Transverse colon (tissue), 3 donors: Measurements from ENCODE around the gene KANK4.

Experiments
- CTCF ChIP-seq, 5 experiments: fragments of 200-600 bp in 3 of 5; fragments of 450-650 bp in 2 of 5; sonication (generic) in 3 of 5; IDR thresholded peaks; 1 replicate in 2 of 5; 2 replicates in 3 of 5; pipeline ENCODE4 v1.5.1; 2016 to 2017; ENCODE audit warnings: antibody characterized with exemption in 5 of 5, inconsistent platforms in 3 of 5, mild to moderate bottlenecking in 2 of 5, moderate library complexity in 1 of 5
- EP300 ChIP-seq: sonication (generic); formaldehyde crosslinking; IDR thresholded peaks from one replicate; pipeline ENCODE4 v1.6.1; 2017; ENCODE audit warnings: antibody characterized with exemption, low read depth
- POLR2A ChIP-seq: fragments of 450-650 bp; IDR thresholded peaks from one replicate; pipeline ENCODE4 v1.6.1; 2016; ENCODE audit warnings: antibody characterized with exemption, mild to moderate bottlenecking, moderate library complexity

GRCh38 chr1:62294261-62294660 is 25.0 kb downstream of the KANK4 start:
- TF ChIP-seq CTCF (IDR thresholded peaks at IDR 0.05) (no peak), EP300 (no peak), POLR2A (no peak)
